Stomach (tissue), 4 donors: ENCODE results near the gene C11orf71.

Source experiments
- EP300 ChIP-seq: sonication (generic); formaldehyde crosslinking; IDR thresholded peaks from one replicate; pipeline ENCODE4 v1.6.1; 2017; ENCODE audit warnings: antibody characterized with exemption
- POLR2A ChIP-seq, 4 donors: fragments of 450-650 bp; IDR thresholded peaks; one replicate each; pipeline ENCODE4 v1.6.1; 2016; ENCODE audit warnings: antibody characterized with exemption in 4 of 4, control low read depth in 2 of 4, mild to moderate bottlenecking in 1 of 4, moderate library complexity in 1 of 4
- TF ChIP-seq, protein P1 (sequence below), 7 experiments: fragments of 450-650 bp in 4 of 7; fragments of 200-600 bp in 3 of 7; sonication (generic) in 3 of 7; IDR thresholded peaks; one replicate each; pipeline ENCODE4 v1.5.1; 2016 to 2019; ENCODE audit warnings: antibody characterized with exemption in 7 of 7, control low read depth in 2 of 7, mild to moderate bottlenecking in 1 of 7

DNA sequence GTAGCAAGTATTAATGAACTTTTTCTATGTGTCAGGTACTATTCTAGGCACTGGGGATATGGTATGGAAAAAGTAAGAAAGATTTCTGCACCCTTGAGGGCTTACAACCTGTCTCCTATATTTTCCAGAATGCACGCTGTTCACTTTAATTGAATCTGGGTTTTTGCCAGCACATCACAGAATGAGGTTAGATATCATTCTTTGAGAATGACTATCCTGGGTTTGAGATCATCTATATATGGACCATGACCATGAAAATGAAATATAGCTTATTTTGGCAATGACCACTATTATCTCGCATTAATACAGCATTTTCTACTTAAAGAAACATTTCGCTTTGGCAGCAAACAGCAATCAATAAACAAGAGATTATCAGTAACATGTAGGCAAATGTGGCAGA, 46.9 kb downstream of the C11orf71 start:
- TF ChIP-seq, protein P1, sequence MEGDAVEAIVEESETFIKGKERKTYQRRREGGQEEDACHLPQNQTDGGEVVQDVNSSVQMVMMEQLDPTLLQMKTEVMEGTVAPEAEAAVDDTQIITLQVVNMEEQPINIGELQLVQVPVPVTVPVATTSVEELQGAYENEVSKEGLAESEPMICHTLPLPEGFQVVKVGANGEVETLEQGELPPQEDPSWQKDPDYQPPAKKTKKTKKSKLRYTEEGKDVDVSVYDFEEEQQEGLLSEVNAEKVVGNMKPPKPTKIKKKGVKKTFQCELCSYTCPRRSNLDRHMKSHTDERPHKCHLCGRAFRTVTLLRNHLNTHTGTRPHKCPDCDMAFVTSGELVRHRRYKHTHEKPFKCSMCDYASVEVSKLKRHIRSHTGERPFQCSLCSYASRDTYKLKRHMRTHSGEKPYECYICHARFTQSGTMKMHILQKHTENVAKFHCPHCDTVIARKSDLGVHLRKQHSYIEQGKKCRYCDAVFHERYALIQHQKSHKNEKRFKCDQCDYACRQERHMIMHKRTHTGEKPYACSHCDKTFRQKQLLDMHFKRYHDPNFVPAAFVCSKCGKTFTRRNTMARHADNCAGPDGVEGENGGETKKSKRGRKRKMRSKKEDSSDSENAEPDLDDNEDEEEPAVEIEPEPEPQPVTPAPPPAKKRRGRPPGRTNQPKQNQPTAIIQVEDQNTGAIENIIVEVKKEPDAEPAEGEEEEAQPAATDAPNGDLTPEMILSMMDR (IDR thresholded peaks at IDR 0.05), result no peak
- no peak for TF ChIP-seq POLR2A (IDR thresholded peaks at IDR 0.05)
- no peak for TF ChIP-seq EP300
